SU-DHL-6 (cell line): Measurements from ENCODE around the gene SCEL.

ENCODE experiments used
- CTCF ChIP-seq: fragments of 200-600 bp; sonication (generic); IDR thresholded peaks from one replicate; pipeline ENCODE4 v1.5.1; 2017; ENCODE audit warnings: antibody characterized with exemption, mild to moderate bottlenecking, low read length, moderate library complexity; ENCODE audit not compliant: insufficient read depth, poor library complexity, severe bottlenecking
- EZH2phosphoT487 ChIP-seq: fragments of 200-600 bp; sonication (generic), shearing (Covaris generic); conservative IDR thresholded peaks from 2 replicates; pipeline ENCODE4 v1.6.1; 2018; ENCODE audit warnings: mild to moderate bottlenecking, antibody characterized with exemption, low read length, moderate library complexity, mixed read lengths

- TF ChIP-seq CTCF (no peak), EZH2phosphoT487 (no peak)
These were observed 7.1 kb upstream of the SCEL start for GRCh38 chr13:77528414-77528813.
